Spleen (tissue), 7 donors: Measurements from ENCODE around the gene INTS4.
"Not testable (repeated sequence)": the region's sequence is repeated elsewhere in the genome, so short reads cannot be mapped to it uniquely, and the experiment has no call there.

Experiments used
- POLR2A ChIP-seq, 3 donors: fragments of 450-650 bp; IDR thresholded peaks; one replicate each; pipeline ENCODE4 v1.5.1; 2017; ENCODE audit warnings: antibody characterized with exemption in 3 of 3, mild to moderate bottlenecking in 1 of 3
- POLR2AphosphoS5 ChIP-seq, 3 donors: sonication (generic); formaldehyde crosslinking; IDR thresholded peaks; one replicate each; pipeline ENCODE4 v1.5.1; 2017; ENCODE audit warnings: antibody characterized with exemption in 3 of 3
- TF ChIP-seq, protein P1 (sequence below), 11 experiments: fragments of 200-600 bp in 7 of 11; fragments of 450-650 bp in 4 of 11; sonication (generic) in 4 of 11; IDR thresholded peaks in 8 of 11; conservative IDR thresholded peaks in 3 of 11; 1 replicate in 7 of 11; 2 replicates in 4 of 11; pipeline versions ENCODE4 v1.4.0 to v1.8.0; 2016 to 2021; ENCODE audit warnings: antibody characterized with exemption in 11 of 11, inconsistent platforms in 4 of 11, mild to moderate bottlenecking in 1 of 11
- donor health status: DM: no; HTN: no; CAD: no; lungs with moderate emphysema.
- donor health status: DM: no; HTN: no; CAD: no.
- donor health status: DM: no; HTN: no; CAD: no.

DNA sequence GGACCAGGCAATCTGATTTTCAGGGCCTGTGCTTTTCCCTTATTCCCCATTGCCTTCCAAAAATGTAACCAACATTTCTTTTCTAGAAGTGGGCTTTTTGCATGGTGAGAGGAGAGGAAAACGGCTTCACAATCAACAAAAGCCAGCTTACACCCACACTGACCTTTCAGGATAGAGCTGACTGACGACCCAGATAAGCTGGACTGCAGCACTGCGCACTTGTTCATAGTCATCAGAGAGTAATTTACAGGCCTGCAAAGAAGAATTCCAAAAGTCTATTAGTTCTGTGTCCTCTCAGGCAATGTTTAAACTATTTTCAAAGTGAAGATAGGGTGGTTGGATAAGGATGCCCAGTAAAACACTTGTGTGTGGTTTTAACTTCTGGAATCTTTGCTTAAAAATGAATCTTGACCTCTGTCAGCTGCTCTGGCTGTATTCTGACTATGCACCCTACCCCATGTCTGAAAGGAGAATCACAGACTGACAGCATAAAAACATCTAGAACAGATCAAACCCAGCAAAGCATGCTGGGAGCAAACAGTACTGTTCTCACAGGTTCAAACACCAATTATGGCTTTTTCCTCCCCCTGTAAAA lies 35.8 kb downstream of the INTS4 start:
- TF ChIP-seq, protein P1, sequence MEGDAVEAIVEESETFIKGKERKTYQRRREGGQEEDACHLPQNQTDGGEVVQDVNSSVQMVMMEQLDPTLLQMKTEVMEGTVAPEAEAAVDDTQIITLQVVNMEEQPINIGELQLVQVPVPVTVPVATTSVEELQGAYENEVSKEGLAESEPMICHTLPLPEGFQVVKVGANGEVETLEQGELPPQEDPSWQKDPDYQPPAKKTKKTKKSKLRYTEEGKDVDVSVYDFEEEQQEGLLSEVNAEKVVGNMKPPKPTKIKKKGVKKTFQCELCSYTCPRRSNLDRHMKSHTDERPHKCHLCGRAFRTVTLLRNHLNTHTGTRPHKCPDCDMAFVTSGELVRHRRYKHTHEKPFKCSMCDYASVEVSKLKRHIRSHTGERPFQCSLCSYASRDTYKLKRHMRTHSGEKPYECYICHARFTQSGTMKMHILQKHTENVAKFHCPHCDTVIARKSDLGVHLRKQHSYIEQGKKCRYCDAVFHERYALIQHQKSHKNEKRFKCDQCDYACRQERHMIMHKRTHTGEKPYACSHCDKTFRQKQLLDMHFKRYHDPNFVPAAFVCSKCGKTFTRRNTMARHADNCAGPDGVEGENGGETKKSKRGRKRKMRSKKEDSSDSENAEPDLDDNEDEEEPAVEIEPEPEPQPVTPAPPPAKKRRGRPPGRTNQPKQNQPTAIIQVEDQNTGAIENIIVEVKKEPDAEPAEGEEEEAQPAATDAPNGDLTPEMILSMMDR (IDR thresholded peaks at IDR 0.05 in 8 of 11, conservative IDR thresholded peaks at IDR 0.05 in 3 of 11): not testable (repeated sequence)
- TF ChIP-seq POLR2A, POLR2AphosphoS5 (IDR thresholded peaks at IDR 0.05): not testable (repeated sequence)
